Measurements from ENCODE around the gene ARHGAP24. TPM values are rescaled to one million over a fixed set of nuclear protein-coding genes. Genes with fewer than 3 reads are reported as not detected.

Gene ARHGAP24
- total RNA-seq, 4 donors from 2014 or later, result 17.8 to 65.2 (median 27.2) TPM

- Histone ChIP-seq H3K4me1 (no peaks in the 10 kb centered on the region), H3K27ac (no peak overlapping the region), H3K27me3 (no peaks in the 10 kb centered on the region), H3K36me3 (no peaks in the 10 kb centered on the region), H3K4me3 (no peak overlapping the region), H3K9me3 (no peaks in the 10 kb centered on the region)
- TF ChIP-seq CTCF (IDR thresholded peaks at IDR 0.05) (no peak), POLR2AphosphoS5 (IDR thresholded peaks at IDR 0.05) (no peak), EP300 (IDR thresholded peaks at IDR 0.05) (no peak), POLR2A (IDR thresholded peaks at IDR 0.05) (no peak)
- DNase-seq (ENCODE audit: low spot score in 2 of 2), result no peak
- 94% methylated on average over 5 of the region's 5 CpGs for WGBS
Measured at GRCh38 chr4:85580489-85580888, 105.5 kb downstream of the ARHGAP24 start.

- Histone ChIP-seq H3K4me3 (no peak overlapping the region), H3K4me1 (no peaks in the 10 kb centered on the region), H3K27me3 (no peaks in the 10 kb centered on the region), H3K27ac (no peak overlapping the region), H3K9me3 (no peaks in the 10 kb centered on the region), H3K36me3 (no peaks in the 10 kb centered on the region)
- WGBS, result 33% methylated on average over 1 of the region's 1 CpG
- TF ChIP-seq CTCF (IDR thresholded peaks at IDR 0.05), result no peak
- TF ChIP-seq POLR2AphosphoS5 (IDR thresholded peaks at IDR 0.05), result no peak
- no peak for TF ChIP-seq POLR2A (IDR thresholded peaks at IDR 0.05)
- TF ChIP-seq EP300 (IDR thresholded peaks at IDR 0.05), result no peak
- DNase-seq (ENCODE audit: low spot score in 2 of 2), result no peak
Measured at GRCh38 chr4:85587952-85588351, 113.0 kb downstream of the ARHGAP24 start.

GRCh38 chr4:85591406-85592098 lies 116.6 kb downstream of the ARHGAP24 start:
- H3K27me3 ChIP-seq, result no peaks in the 10 kb centered on the region
- no peak for TF ChIP-seq POLR2AphosphoS5 (IDR thresholded peaks at IDR 0.05)
- no peak for TF ChIP-seq EP300 (IDR thresholded peaks at IDR 0.05)
- no peak for TF ChIP-seq POLR2A (IDR thresholded peaks at IDR 0.05)
- TF ChIP-seq CTCF (IDR thresholded peaks at IDR 0.05), result no peak
- 90% methylated on average over 3 of the region's 3 CpGs for WGBS
- DNase-seq (ENCODE audit: low spot score in 2 of 2), result no peak
- no peak overlapping the region for H3K4me3 ChIP-seq
- H3K36me3 ChIP-seq, result no peaks in the 10 kb centered on the region
- H3K4me1 ChIP-seq, result no peaks in the 10 kb centered on the region
- H3K27ac ChIP-seq, result no peak overlapping the region
- H3K9me3 ChIP-seq, result no peaks in the 10 kb centered on the region

- 66% methylated on average over 6 of the region's 6 CpGs for WGBS
- no peak for TF ChIP-seq EP300 (IDR thresholded peaks at IDR 0.05)
- TF ChIP-seq CTCF (IDR thresholded peaks at IDR 0.05), result no peak
- no peak for TF ChIP-seq POLR2AphosphoS5 (IDR thresholded peaks at IDR 0.05)
- TF ChIP-seq POLR2A (IDR thresholded peaks at IDR 0.05), result no peak
- H3K4me3 ChIP-seq, result no peak overlapping the region
- H3K9me3 ChIP-seq, result no peaks in the 10 kb centered on the region
- H3K4me1 ChIP-seq, result no peaks in the 10 kb centered on the region
- no peaks in the 10 kb centered on the region for H3K36me3 ChIP-seq
- no peak overlapping the region for H3K27ac ChIP-seq
- H3K27me3 ChIP-seq, result no peaks in the 10 kb centered on the region
- no peak for DNase-seq (ENCODE audit: low spot score in 2 of 2)
Measured at GRCh38 chr4:85595098-85595775, 120.3 kb downstream of the ARHGAP24 start.

GRCh38 chr4:85595796-85596559 lies 121.0 kb downstream of the ARHGAP24 start:
- H3K4me3 ChIP-seq, result no peak overlapping the region
- 44% methylated on average over 1 of the region's 1 CpG for WGBS
- DNase-seq (ENCODE audit: low spot score in 2 of 2), result no peak

More at GRCh38 chr4:85595796-85596559, 121.0 kb downstream of the ARHGAP24 start:
- no peaks in the 10 kb centered on the region for H3K4me1 ChIP-seq
- TF ChIP-seq EP300 (IDR thresholded peaks at IDR 0.05) (no peak), POLR2A (IDR thresholded peaks at IDR 0.05) (no peak), POLR2AphosphoS5 (IDR thresholded peaks at IDR 0.05) (no peak), CTCF (IDR thresholded peaks at IDR 0.05) (no peak)
- no peaks in the 10 kb centered on the region for H3K36me3 ChIP-seq
- H3K27me3 ChIP-seq, result no peaks in the 10 kb centered on the region
- H3K27ac ChIP-seq, result no peak overlapping the region
- no peaks in the 10 kb centered on the region for H3K9me3 ChIP-seq
